ENCODE measurements around the gene TMEM131L. TPM values are rescaled to one million over a fixed set of nuclear protein-coding genes. Genes with fewer than 3 reads are reported as not detected.
"Not testable (repeated sequence)": the region's sequence is repeated elsewhere in the genome, so short reads cannot be mapped to it uniquely, and the experiment has no call there.

Gene TMEM131L
- total RNA-seq, 2 donors from 2014 or later = 19.1 to 30.9 TPM

- Mint-ChIP-seq H3K27me3 (no peaks in the 10 kb centered on the region), H3K27ac (peak overlapping the region; percentile 7), H3K4me1 (peaks cover 9% of the 10 kb centered on the region), H3K36me3 (ENCODE audit: low read depth) (peaks cover 55% of the 10 kb centered on the region), H3K4me3 (no peak overlapping the region), H3K9me3 (no peaks in the 10 kb centered on the region)
- ATAC-seq (replicated peaks) = no peak
Observed at GRCh38 chr4:153579410-153579809, 113.2 kb downstream of the TMEM131L start.

- Mint-ChIP-seq H3K4me1 (peaks cover 9% of the 10 kb centered on the region), H3K4me3 (no peak overlapping the region), H3K27ac (peak overlapping the region; percentile 7)
Observed at GRCh38 chr4:153579872-153580271, 113.7 kb downstream of the TMEM131L start.

GRCh38 chr4:153582954-153583702 is 117.0 kb downstream of the TMEM131L start:
- peaks cover 83% of the 10 kb centered on the region for H3K36me3 Mint-ChIP-seq (ENCODE audit: low read depth)
- no peak overlapping the region for H3K4me3 Mint-ChIP-seq
- H3K27ac Mint-ChIP-seq = peak overlapping the region; percentile 61
- no peak for ATAC-seq (replicated peaks)
- H3K27me3 Mint-ChIP-seq = no peaks in the 10 kb centered on the region
- peaks cover 4% of the 10 kb centered on the region for H3K4me1 Mint-ChIP-seq
- no peaks in the 10 kb centered on the region for H3K9me3 Mint-ChIP-seq

More at GRCh38 chr4:153579872-153580271, 113.7 kb downstream of the TMEM131L start:
- no peak for ATAC-seq (replicated peaks)
- peaks cover 60% of the 10 kb centered on the region for H3K36me3 Mint-ChIP-seq (ENCODE audit: low read depth)
- H3K9me3 Mint-ChIP-seq = no peaks in the 10 kb centered on the region
- no peaks in the 10 kb centered on the region for H3K27me3 Mint-ChIP-seq

- Mint-ChIP-seq H3K36me3 (ENCODE audit: low read depth) (peaks cover 97% of the 10 kb centered on the region), H3K27me3 (no peaks in the 10 kb centered on the region), H3K27ac (no peak overlapping the region), H3K4me1 (peaks cover 4% of the 10 kb centered on the region), H3K9me3 (no peaks in the 10 kb centered on the region), H3K4me3 (no peak overlapping the region)
- ATAC-seq (replicated peaks) = no peak
Observed at GRCh38 chr4:153585026-153585425, 118.9 kb downstream of the TMEM131L start.

GRCh38 chr4:153589703-153590595 is 123.8 kb downstream of the TMEM131L start:
- H3K36me3 Mint-ChIP-seq (ENCODE audit: low read depth) = peaks cover 99% of the 10 kb centered on the region
- ATAC-seq (replicated peaks) = no peak
- H3K27me3 Mint-ChIP-seq = no peaks in the 10 kb centered on the region
- no peaks in the 10 kb centered on the region for H3K9me3 Mint-ChIP-seq
- H3K4me1 Mint-ChIP-seq = no peaks in the 10 kb centered on the region
- H3K4me3 Mint-ChIP-seq = no peak overlapping the region
- no peak overlapping the region for H3K27ac Mint-ChIP-seq

- Mint-ChIP-seq H3K9me3 (no peaks in the 10 kb centered on the region), H3K36me3 (ENCODE audit: low read depth) (peaks cover 100% of the 10 kb centered on the region), H3K27ac (no peak overlapping the region), H3K27me3 (no peaks in the 10 kb centered on the region), H3K4me3 (no peak overlapping the region), H3K4me1 (peaks cover 7% of the 10 kb centered on the region)
- ATAC-seq (replicated peaks) = no peak
Observed at GRCh38 chr4:153591441-153591840, 125.3 kb downstream of the TMEM131L start.

GRCh38 chr4:153592064-153592463 is 125.9 kb downstream of the TMEM131L start:
- Mint-ChIP-seq H3K27me3 (no peaks in the 10 kb centered on the region), H3K27ac (no peak overlapping the region), H3K36me3 (ENCODE audit: low read depth) (peaks cover 100% of the 10 kb centered on the region), H3K9me3 (no peaks in the 10 kb centered on the region), H3K4me3 (no peak overlapping the region), H3K4me1 (peaks cover 8% of the 10 kb centered on the region)
- ATAC-seq (replicated peaks) = no peak

GRCh38 chr4:153593161-153593560 is 127.0 kb downstream of the TMEM131L start:
- H3K27ac Mint-ChIP-seq = peak overlapping the region; percentile 28
- no peaks in the 10 kb centered on the region for H3K27me3 Mint-ChIP-seq
- no peak overlapping the region for H3K4me3 Mint-ChIP-seq
- peaks cover 100% of the 10 kb centered on the region for H3K36me3 Mint-ChIP-seq (ENCODE audit: low read depth)
- H3K9me3 Mint-ChIP-seq = no peaks in the 10 kb centered on the region
- H3K4me1 Mint-ChIP-seq = peaks cover 8% of the 10 kb centered on the region
- no peak for ATAC-seq (replicated peaks)

- no peaks in the 10 kb centered on the region for H3K27me3 Mint-ChIP-seq
- peak overlapping the region; percentile 28 for H3K27ac Mint-ChIP-seq
- H3K4me3 Mint-ChIP-seq = no peak overlapping the region
- peaks cover 8% of the 10 kb centered on the region for H3K4me1 Mint-ChIP-seq
- peak; percentile 23 for ATAC-seq (replicated peaks)
- no peaks in the 10 kb centered on the region for H3K9me3 Mint-ChIP-seq
- H3K36me3 Mint-ChIP-seq (ENCODE audit: low read depth) = peaks cover 100% of the 10 kb centered on the region
Observed at GRCh38 chr4:153594210-153594609, 128.1 kb downstream of the TMEM131L start.

GRCh38 chr4:153595894-153596601 is 129.9 kb downstream of the TMEM131L start:
- Mint-ChIP-seq H3K9me3 (no peaks in the 10 kb centered on the region), H3K4me3 (no peak overlapping the region), H3K27me3 (no peaks in the 10 kb centered on the region), H3K36me3 (ENCODE audit: low read depth) (peaks cover 99% of the 10 kb centered on the region), H3K27ac (peak overlapping the region; percentile 32), H3K4me1 (peaks cover 8% of the 10 kb centered on the region)
- peak; percentile 91 for ATAC-seq (replicated peaks)

- peak; percentile 32 for ATAC-seq (replicated peaks)
- no peak overlapping the region for H3K27ac Mint-ChIP-seq
Observed at GRCh38 chr4:153602758-153603157, 136.6 kb downstream of the TMEM131L start.

GRCh38 chr4:153603258-153603657 is 137.1 kb downstream of the TMEM131L start:
- Mint-ChIP-seq H3K9me3 (no peaks in the 10 kb centered on the region), H3K36me3 (ENCODE audit: low read depth) (peaks cover 94% of the 10 kb centered on the region), H3K27me3 (no peaks in the 10 kb centered on the region), H3K4me1 (peaks cover 12% of the 10 kb centered on the region), H3K27ac (no peak overlapping the region), H3K4me3 (no peak overlapping the region)
- peak; percentile 37 for ATAC-seq (replicated peaks)

More at GRCh38 chr4:153602758-153603157, 136.6 kb downstream of the TMEM131L start:
- H3K27me3 Mint-ChIP-seq = no peaks in the 10 kb centered on the region
- H3K4me3 Mint-ChIP-seq = no peak overlapping the region
- peaks cover 12% of the 10 kb centered on the region for H3K4me1 Mint-ChIP-seq
- no peaks in the 10 kb centered on the region for H3K9me3 Mint-ChIP-seq
- H3K36me3 Mint-ChIP-seq (ENCODE audit: low read depth) = peaks cover 94% of the 10 kb centered on the region

GRCh38 chr4:153603835-153604234 is 137.7 kb downstream of the TMEM131L start:
- no peak for ATAC-seq (replicated peaks)
- Mint-ChIP-seq H3K27me3 (no peaks in the 10 kb centered on the region), H3K4me3 (no peak overlapping the region), H3K36me3 (ENCODE audit: low read depth) (peaks cover 94% of the 10 kb centered on the region), H3K9me3 (no peaks in the 10 kb centered on the region), H3K27ac (no peak overlapping the region), H3K4me1 (peaks cover 12% of the 10 kb centered on the region)

- not testable (repeated sequence) for H3K27me3 Mint-ChIP-seq; H3K4me3 Mint-ChIP-seq; H3K9me3 Mint-ChIP-seq; ATAC-seq (replicated peaks); H3K27ac Mint-ChIP-seq
- Mint-ChIP-seq H3K36me3 (ENCODE audit: low read depth) (peaks cover 94% of the 10 kb centered on the region), H3K4me1 (peaks cover 14% of the 10 kb centered on the region)
Observed at GRCh38 chr4:153609070-153609469, 142.9 kb downstream of the TMEM131L start.
